SH-SY5Y (cell line): Measurements from ENCODE around the gene HSPA9.

Experiments
- GATA2 ChIP-seq: IDR thresholded peaks from 2 replicates; pipeline ENCODE4 v1.6.1; 2011; ENCODE audit warnings: mild to moderate bottlenecking, low read depth, low read length
- GATA3 ChIP-seq: IDR thresholded peaks from 2 replicates; pipeline ENCODE4 v1.6.1; 2011; ENCODE audit warnings: low read depth, mild to moderate bottlenecking, low read length, moderate library complexity

- TF ChIP-seq GATA3 (no peak), GATA2 (no peak)
These were observed 29.1 kb upstream of the HSPA9 start for GRCh38 chr5:138604176-138604785.
